Measurements from ENCODE around the gene PHACTR1. TPM values are rescaled to one million over a fixed set of nuclear protein-coding genes. Genes with fewer than 3 reads are reported as not detected.
"Not testable (repeated sequence)": the region's sequence is repeated elsewhere in the genome, so short reads cannot be mapped to it uniquely, and the experiment has no call there.

The PHACTR1 gene
- total RNA-seq, 4 donors from 2014 or later = 1.2 to 3.2 (median 1.6) TPM; not detected in 1

- Histone ChIP-seq H3K4me1 (no peaks in the 10 kb centered on the region), H3K27ac (no peak overlapping the region), H3K4me3 (no peak overlapping the region), H3K9me3 (no peaks in the 10 kb centered on the region), H3K36me3 (no peaks in the 10 kb centered on the region), H3K27me3 (no peaks in the 10 kb centered on the region)
- TF ChIP-seq EP300 (IDR thresholded peaks at IDR 0.05; ENCODE audit: low read depth) = no peak
- intact Hi-C loops (cut with DNase I; ENCODE audit: low total_unique reads) = no loop called here
- no peak for DNase-seq
- in situ Hi-C loops (cut with MboI; ENCODE audit: low pct_ligation_motif_present in 1 of 4, low pct_unique_long_range_greater_than_20kb in 1 of 4, low sequenced_read_pairs in 3 of 4) = no loop called here
- 80 to 89% methylated on average over 1 to 4 of the region's 4 CpGs for WGBS, 2 donors (ENCODE audit: low coverage in 1 of 2)
Observed at GRCh38 chr6:13131935-13132661, 415.5 kb downstream of the PHACTR1 start.

- H3K36me3 ChIP-seq; H3K4me3 ChIP-seq; H3K9me3 ChIP-seq; in situ Hi-C loops (cut with MboI; ENCODE audit: low pct_ligation_motif_present in 1 of 4, low pct_unique_long_range_greater_than_20kb in 1 of 4, low sequenced_read_pairs in 3 of 4); DNase-seq; H3K4me1 ChIP-seq; H3K27ac ChIP-seq; H3K27me3 ChIP-seq; intact Hi-C loops (cut with DNase I; ENCODE audit: low total_unique reads): not testable (repeated sequence)
- WGBS, 2 donors (ENCODE audit: low coverage in 1 of 2) = 92 to 100% methylated on average over 1 to 29 of the region's 32 CpGs
Observed at GRCh38 chr6:13133894-13134293, 417.3 kb downstream of the PHACTR1 start.

GRCh38 chr6:13135152-13135551 lies 418.6 kb downstream of the PHACTR1 start:
- no peak overlapping the region for H3K27ac ChIP-seq
- H3K27me3 ChIP-seq = no peaks in the 10 kb centered on the region
- DNase-seq = no peak
- 75 to 90% methylated on average over 2 to 10 of the region's 10 CpGs for WGBS, 2 donors (ENCODE audit: low coverage in 1 of 2)
- no peak for TF ChIP-seq POLR2AphosphoS5 (IDR thresholded peaks at IDR 0.05)
- H3K4me1 ChIP-seq = no peaks in the 10 kb centered on the region
- intact Hi-C loops (cut with DNase I; ENCODE audit: low total_unique reads) = no loop called here
- no peak overlapping the region for H3K4me3 ChIP-seq
- H3K36me3 ChIP-seq = no peaks in the 10 kb centered on the region
- H3K9me3 ChIP-seq = no peaks in the 10 kb centered on the region
- in situ Hi-C loops (cut with MboI; ENCODE audit: low pct_ligation_motif_present in 1 of 4, low pct_unique_long_range_greater_than_20kb in 1 of 4, low sequenced_read_pairs in 3 of 4) = no loop called here

GRCh38 chr6:13139119-13139518 lies 422.6 kb downstream of the PHACTR1 start:
- 78 to 89% methylated on average over 2 of the region's 2 CpGs for WGBS, 2 donors (ENCODE audit: low coverage in 1 of 2)
- no peak for DNase-seq

GRCh38 chr6:13140980-13141379 lies 424.4 kb downstream of the PHACTR1 start:
- 74 to 100% methylated on average over 1 of the region's 1 CpG for WGBS, 2 donors (ENCODE audit: low coverage in 1 of 2)
- H3K9me3 ChIP-seq = no peaks in the 10 kb centered on the region
- H3K4me3 ChIP-seq = no peak overlapping the region
- no peaks in the 10 kb centered on the region for H3K36me3 ChIP-seq
- no peaks in the 10 kb centered on the region for H3K4me1 ChIP-seq
- no peak overlapping the region for H3K27ac ChIP-seq
- TF ChIP-seq EP300 (IDR thresholded peaks at IDR 0.05; ENCODE audit: low read depth) = no peak
- TF ChIP-seq CTCF (IDR thresholded peaks at IDR 0.05) = no peak
- no peak for TF ChIP-seq POLR2AphosphoS5 (IDR thresholded peaks at IDR 0.05)
- TF ChIP-seq POLR2A (IDR thresholded peaks at IDR 0.05) = no peak
- intact Hi-C loops (cut with DNase I; ENCODE audit: low total_unique reads) (no loop called here), in situ Hi-C loops (cut with MboI; ENCODE audit: low pct_ligation_motif_present in 1 of 4, low pct_unique_long_range_greater_than_20kb in 1 of 4, low sequenced_read_pairs in 3 of 4) (no loop called here)
- no peaks in the 10 kb centered on the region for H3K27me3 ChIP-seq
- DNase-seq = no peak

More at GRCh38 chr6:13139119-13139518, 422.6 kb downstream of the PHACTR1 start:
- intact Hi-C loops (cut with DNase I; ENCODE audit: low total_unique reads) (no loop called here), in situ Hi-C loops (cut with MboI; ENCODE audit: low pct_ligation_motif_present in 1 of 4, low pct_unique_long_range_greater_than_20kb in 1 of 4, low sequenced_read_pairs in 3 of 4) (no loop called here)
- Histone ChIP-seq H3K27me3 (no peaks in the 10 kb centered on the region), H3K4me3 (no peak overlapping the region), H3K4me1 (no peaks in the 10 kb centered on the region), H3K9me3 (no peaks in the 10 kb centered on the region), H3K27ac (no peak overlapping the region), H3K36me3 (no peaks in the 10 kb centered on the region)
- TF ChIP-seq POLR2AphosphoS5 (IDR thresholded peaks at IDR 0.05) (no peak), POLR2A (IDR thresholded peaks at IDR 0.05) (no peak), CTCF (IDR thresholded peaks at IDR 0.05) (no peak), EP300 (IDR thresholded peaks at IDR 0.05; ENCODE audit: low read depth) (no peak)
